ENCODE measurements around the gene SLC4A5.

The SLC4A5 gene

DNA sequence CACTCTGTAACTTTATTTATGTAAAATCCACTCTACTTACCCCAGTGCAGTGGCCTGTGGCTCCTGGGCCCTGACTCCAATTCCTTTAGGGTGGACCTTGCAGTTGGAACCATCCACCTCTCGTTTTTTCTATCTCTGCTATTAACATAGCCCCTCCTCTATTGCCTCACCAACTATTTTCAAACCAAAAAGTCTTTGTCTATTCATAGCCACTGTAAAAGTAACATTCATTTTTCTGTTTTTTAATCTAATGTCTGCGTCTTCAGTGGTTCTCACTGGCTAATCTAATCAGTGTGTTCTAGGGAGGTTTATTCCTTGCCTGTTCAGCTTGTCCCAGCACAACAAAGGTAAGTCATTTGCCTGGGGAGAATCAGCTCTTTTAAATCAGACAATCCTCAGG lies at the start of gene SLC4A5:
SLC4A5 (minus strand) TSS at position 101 of the 400 bp plus-strand sequence. CDS start 28,393 bp downstream, outside the sequence.
- DNase-seq (ENCODE audit: low read depth, low spot score): no peak

- no peak for DNase-seq (ENCODE audit: low read depth, low spot score)
Measured at GRCh38 chr2:74392449-74392743, 49.2 kb upstream of the SLC4A5 start.

GRCh38 chr2:74391580-74392448 lies 48.6 kb upstream of the SLC4A5 start:
- peak; percentile 88 for DNase-seq (ENCODE audit: low read depth, low spot score)

- DNase-seq (ENCODE audit: low read depth, low spot score): no peak
Measured at GRCh38 chr2:74391209-74391579, 48.0 kb upstream of the SLC4A5 start.

GRCh38 chr2:74390606-74391005 lies 47.4 kb upstream of the SLC4A5 start:
- DNase-seq (ENCODE audit: low read depth, low spot score): no peak

GRCh38 chr2:74387346-74387745 lies 44.1 kb upstream of the SLC4A5 start:
- no peak for DNase-seq (ENCODE audit: low read depth, low spot score)

- no peak for DNase-seq (ENCODE audit: low read depth, low spot score)
Measured at GRCh38 chr2:74385396-74385795, 42.2 kb upstream of the SLC4A5 start.

- no peak for DNase-seq (ENCODE audit: low read depth, low spot score)
Measured at GRCh38 chr2:74384051-74384450, 40.8 kb upstream of the SLC4A5 start.

DNA sequence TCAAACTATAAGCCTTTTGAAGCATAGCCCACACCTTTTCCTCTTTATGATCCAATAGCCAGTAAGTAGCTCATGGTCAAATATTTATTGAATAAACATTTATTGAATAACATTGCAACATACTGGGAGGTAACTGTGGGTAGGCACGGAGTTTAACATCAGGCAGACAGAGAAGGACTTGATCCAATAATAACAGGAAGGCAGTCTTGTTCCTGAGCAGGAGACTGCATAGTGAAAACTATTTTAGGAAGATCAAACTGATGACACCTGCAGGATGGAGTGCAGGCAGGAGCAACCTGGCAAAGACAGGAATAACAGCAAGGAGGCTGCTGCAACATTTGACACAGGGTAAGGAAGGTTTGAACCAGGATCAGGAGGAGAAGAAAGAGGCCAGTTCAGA lies 40.0 kb upstream of the SLC4A5 start:
- DNase-seq (ENCODE audit: low read depth, low spot score): peak; percentile 43

- DNase-seq (ENCODE audit: low read depth, low spot score): no peak
Measured at GRCh38 chr2:74381751-74382150, 38.5 kb upstream of the SLC4A5 start.

- no peak for DNase-seq (ENCODE audit: low read depth, low spot score)
Measured at GRCh38 chr2:74379851-74380789, 36.9 kb upstream of the SLC4A5 start, which contains the start of gene DCTN1. DCTN1 (minus strand) TSS chr2:74380311; CDS start chr2:74380037, 274 bp downstream.

DNA sequence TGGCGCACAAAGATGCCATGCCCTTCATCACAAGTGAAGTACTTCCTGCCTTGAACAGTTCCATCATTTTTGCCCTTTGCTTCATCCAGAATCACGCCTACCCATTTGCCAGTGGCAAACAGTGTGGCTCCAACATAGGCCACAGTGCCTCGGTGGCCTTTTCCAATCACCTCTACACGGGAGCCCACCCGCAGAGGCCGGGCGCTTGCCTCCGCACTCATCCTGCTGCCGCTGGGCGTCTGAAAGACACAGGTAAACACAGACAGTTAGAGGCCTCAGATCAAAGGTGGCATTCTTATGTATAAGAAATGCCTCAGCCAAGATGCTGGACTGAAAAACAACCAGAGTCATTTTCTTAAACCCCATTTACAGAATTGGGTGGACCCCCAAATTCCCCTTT lies 34.8 kb upstream of the SLC4A5 start:
- no peak for DNase-seq (ENCODE audit: low read depth, low spot score)

GRCh38 chr2:74375838-74376237 lies 32.6 kb upstream of the SLC4A5 start:
- DNase-seq (ENCODE audit: low read depth, low spot score): no peak

DNA sequence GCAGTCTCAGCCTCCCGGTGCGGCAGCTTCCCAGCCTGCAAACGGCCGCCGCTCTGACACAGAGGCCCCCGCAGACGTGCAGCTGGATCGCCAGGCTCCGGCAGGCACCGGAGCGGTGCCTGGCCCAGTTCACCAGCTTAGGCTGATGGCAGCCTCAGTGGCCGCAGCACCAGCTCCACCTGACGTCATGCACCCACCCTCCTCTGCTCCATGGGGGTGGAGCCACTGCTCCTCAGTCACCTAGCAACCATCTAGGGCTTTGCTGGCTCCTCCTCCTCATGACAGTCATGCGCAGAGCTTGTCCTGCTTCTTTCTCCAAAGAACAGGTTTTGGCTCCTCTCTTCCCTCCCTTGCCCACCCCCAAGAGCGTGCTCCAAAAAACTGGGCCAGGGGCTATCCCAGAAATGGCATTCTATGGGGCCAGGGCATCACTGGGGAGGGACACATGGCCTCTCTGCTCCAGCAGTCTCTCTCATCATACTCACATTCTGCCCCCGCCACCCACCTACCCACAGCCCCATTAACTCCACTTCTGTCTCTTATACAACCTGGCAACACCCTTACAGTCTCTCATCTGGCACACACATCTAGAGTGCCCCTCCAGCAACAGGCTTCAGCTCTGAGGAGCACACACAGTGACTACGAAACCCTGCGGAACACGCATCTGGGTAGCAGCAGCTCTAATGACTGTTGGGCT lies 31.4 kb upstream of the SLC4A5 start:
- DNase-seq (ENCODE audit: low read depth, low spot score): no peak

GRCh38 chr2:74373985-74374384 lies 30.8 kb upstream of the SLC4A5 start:
- no peak for DNase-seq (ENCODE audit: low read depth, low spot score)

DNA sequence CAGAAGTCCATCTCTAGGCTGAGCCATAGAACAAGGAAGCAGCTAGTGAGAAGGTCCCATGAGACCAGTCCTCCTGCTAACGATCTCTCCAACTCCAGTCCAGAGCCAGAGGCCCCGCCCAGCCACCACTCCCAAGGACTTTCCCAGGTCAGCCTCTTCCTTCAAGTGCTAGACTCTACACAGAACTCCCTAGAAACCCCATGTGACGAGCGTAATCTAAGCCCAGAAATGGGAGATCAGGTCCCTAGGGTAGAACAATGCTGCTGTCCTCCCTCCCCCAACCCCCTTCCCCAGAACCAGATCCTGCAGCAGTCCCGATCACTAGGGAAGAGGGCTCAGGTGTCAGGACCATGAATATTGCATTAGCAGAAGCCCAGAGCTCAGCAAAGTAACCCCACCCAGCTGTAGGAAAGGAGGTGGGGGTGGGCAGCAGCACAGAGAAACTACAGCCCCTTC lies 30.0 kb upstream of the SLC4A5 start:
- no peak for DNase-seq (ENCODE audit: low read depth, low spot score)

- DNase-seq (ENCODE audit: low read depth, low spot score): no peak
Measured at GRCh38 chr2:74372674-74373073, 29.5 kb upstream of the SLC4A5 start.

- no peak for DNase-seq (ENCODE audit: low read depth, low spot score)
Measured at GRCh38 chr2:74371421-74371820, 28.2 kb upstream of the SLC4A5 start.

DNA sequence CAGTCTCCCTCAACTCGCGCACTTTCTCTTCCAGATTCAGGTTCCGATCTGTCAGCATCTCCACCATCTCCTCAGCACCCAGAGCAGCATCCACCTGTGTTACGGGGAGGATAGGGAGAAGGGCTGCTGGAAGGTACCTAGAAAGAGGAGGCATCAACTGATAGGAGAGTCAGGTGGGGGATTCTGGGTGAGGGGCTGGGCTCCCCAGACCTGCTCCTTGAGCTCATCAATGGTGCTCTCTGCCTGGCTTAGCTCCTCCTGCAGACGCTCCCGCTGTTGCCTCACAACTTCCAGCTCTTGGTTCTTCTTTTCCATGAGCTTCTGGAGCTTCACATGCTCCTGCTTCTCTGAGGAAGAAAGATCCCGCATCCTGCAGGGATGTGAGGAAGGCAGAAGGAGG lies 26.8 kb upstream of the SLC4A5 start:
- DNase-seq (ENCODE audit: low read depth, low spot score): no peak

GRCh38 chr2:74368499-74368898 lies 25.3 kb upstream of the SLC4A5 start:
- no peak for DNase-seq (ENCODE audit: low read depth, low spot score)

- no peak for DNase-seq (ENCODE audit: low read depth, low spot score)
Measured at GRCh38 chr2:74367789-74368188, 24.6 kb upstream of the SLC4A5 start.

GRCh38 chr2:74366036-74366435 lies 22.8 kb upstream of the SLC4A5 start:
- no peak for DNase-seq (ENCODE audit: low read depth, low spot score)
